Measurements from ENCODE around the gene USP38.

DNA sequence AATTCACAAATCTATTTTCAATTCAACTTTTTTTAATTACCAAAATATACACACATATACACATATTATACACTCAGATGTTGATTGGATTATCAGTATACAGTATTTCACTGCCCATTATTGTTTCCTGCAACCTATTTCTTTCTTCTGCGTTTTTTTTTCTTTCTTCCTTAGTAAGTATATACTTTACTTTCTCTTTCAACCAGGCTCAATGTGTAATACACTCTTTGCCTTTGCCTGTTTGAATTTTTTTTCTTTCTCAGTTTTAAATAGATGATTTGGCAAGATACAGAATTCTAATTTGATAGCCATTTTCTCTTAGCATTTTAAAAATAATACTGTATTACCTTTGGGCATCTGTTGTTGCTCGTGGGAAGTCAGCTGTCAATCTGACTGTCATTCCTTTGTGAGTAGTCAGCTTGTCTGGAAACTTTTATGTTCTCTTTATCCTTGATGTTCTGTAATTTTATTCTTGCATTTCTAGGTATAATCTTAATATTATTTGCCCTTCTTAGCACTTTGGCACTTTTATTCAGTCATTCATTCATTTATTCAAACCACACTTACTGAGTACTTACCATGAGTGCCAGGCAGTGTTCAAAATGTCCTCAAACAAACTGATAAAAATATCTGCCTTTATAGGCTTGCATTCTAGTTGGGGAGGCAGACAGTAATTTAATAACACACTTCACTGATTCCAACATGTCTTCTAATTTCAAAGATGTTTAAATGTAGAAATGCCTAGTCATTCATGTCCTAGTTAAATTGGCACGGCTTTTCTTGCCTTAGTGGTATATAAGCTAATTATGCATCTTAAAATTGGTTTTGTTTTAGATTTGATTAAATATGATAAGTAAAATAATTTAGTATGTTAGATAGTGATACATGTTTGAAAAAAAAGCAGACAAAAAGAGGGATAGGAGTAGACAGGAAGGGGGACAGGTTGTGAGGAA, 3.7 kb downstream of the USP38 start:
- TF ChIP-seq CTCF (IDR thresholded peaks at IDR 0.05; ENCODE audit: borderline replicate concordance, extremely low read depth, low read length, poor library complexity, severe bottlenecking): no peak
- TF ChIP-seq EZH2 (IDR thresholded peaks at IDR 0.05; ENCODE audit: borderline replicate concordance, low read depth, low read length, severe bottlenecking): no peak
